CD4-positive, CD25-positive, alpha-beta regulatory T cell (primary cell): Measurements from ENCODE around the gene TNFSF9. TPM values are rescaled to one million over a fixed set of nuclear protein-coding genes. Genes with fewer than 3 reads are reported as not detected.

Experiments used
- polyA plus RNA-seq, 4 donors: library from polyadenylated mRNA; unstranded; fragments of 300-500 nt; fragmentation: Illumina TruSeq; gene quantifications; one replicate each; pipeline ENCODE4 v1.2.3, GENCODE V29; 2021
- total RNA-seq: library from RNA; stranded (reverse); gene quantifications from one replicate; pipeline ENCODE4 v1.2.3, GENCODE V29; 2022

The TNFSF9 gene
- total and polyA plus RNA-seq, 5 donors from 2014 or later = 0.38 to 4.5 (median 0.52) TPM

Other genes with a start within 250 kb of the TNFSF9 start
- 0.54 TPM for gene ACER1, start 197.4 kb upstream of the TNFSF9 start, total RNA-seq
- gene ACER1, start 197.4 kb upstream of the TNFSF9 start, polyA plus RNA-seq = 1 to 10 TPM in 2 of 4 donors, under 1 TPM in 2; 0.57 to 3.4 (median 1.3) TPM
- gene CLPP, start 169.5 kb upstream of the TNFSF9 start, total RNA-seq = 75.1 TPM
- gene CLPP, start 169.5 kb upstream of the TNFSF9 start, polyA plus RNA-seq = 100 to 1,000 TPM; 144 to 209 (median 189) TPM
- gene ALKBH7, start 158.2 kb upstream of the TNFSF9 start, total RNA-seq = 47.4 TPM
- 100 to 1,000 TPM in 1 of 4 donors, 10 to 100 TPM in 3; 89.1 to 102 (median 94.4) TPM for gene ALKBH7, start 158.2 kb upstream of the TNFSF9 start, polyA plus RNA-seq
- 1.0 TPM for gene PSPN, start 155.1 kb upstream of the TNFSF9 start, total RNA-seq
- gene PSPN, start 155.1 kb upstream of the TNFSF9 start, polyA plus RNA-seq = under 1 TPM; 0.41 to 0.90 (median 0.65) TPM
- 53.4 TPM for gene GTF2F1, start 137.9 kb upstream of the TNFSF9 start, total RNA-seq
- 10 to 100 TPM; 16.0 to 19.7 (median 17.5) TPM for gene GTF2F1, start 137.9 kb upstream of the TNFSF9 start, polyA plus RNA-seq
- gene KHSRP, start 106.2 kb upstream of the TNFSF9 start, total RNA-seq = 156 TPM
- gene KHSRP, start 106.2 kb upstream of the TNFSF9 start, polyA plus RNA-seq = 10 to 100 TPM in 3 of 4 donors, 1 to 10 TPM in 1; 9.1 to 20.3 (median 11.4) TPM
- 0.42 TPM for gene SLC25A41, start 97.3 kb upstream of the TNFSF9 start, total RNA-seq
- under 1 TPM in 1 of 4 donors, not detected in 3; 0.24 TPM for gene SLC25A41, start 97.3 kb upstream of the TNFSF9 start, polyA plus RNA-seq
- 10.9 TPM for gene SLC25A23, start 71.2 kb upstream of the TNFSF9 start, total RNA-seq
- 10 to 100 TPM in 2 of 4 donors, 1 to 10 TPM in 2; 6.6 to 14.7 (median 11.1) TPM for gene SLC25A23, start 71.2 kb upstream of the TNFSF9 start, polyA plus RNA-seq
- 1.6 TPM for gene CRB3, start 66.8 kb upstream of the TNFSF9 start, total RNA-seq
- gene CRB3, start 66.8 kb upstream of the TNFSF9 start, polyA plus RNA-seq = 1 to 10 TPM; 2.6 to 5.8 (median 3.7) TPM
- gene DENND1C, start 49.2 kb upstream of the TNFSF9 start, total RNA-seq = 125 TPM
- gene DENND1C, start 49.2 kb upstream of the TNFSF9 start, polyA plus RNA-seq = 10 to 100 TPM; 36.9 to 42.4 (median 41.4) TPM
- 1.3 TPM for gene TUBB4A, start 28.7 kb upstream of the TNFSF9 start, total RNA-seq
- 1 to 10 TPM in 1 of 4 donors, under 1 TPM in 1, not detected in 2; 0.36 to 1.0 TPM for gene TUBB4A, start 28.7 kb upstream of the TNFSF9 start, polyA plus RNA-seq
- 24.3 TPM for gene CD70, start 60.1 kb downstream of the TNFSF9 start, total RNA-seq
- gene CD70, start 60.1 kb downstream of the TNFSF9 start, polyA plus RNA-seq = 10 to 100 TPM; 10.0 to 27.2 (median 17.7) TPM
- 8.4 TPM for gene TNFSF14, start 139.1 kb downstream of the TNFSF9 start, total RNA-seq
- gene TNFSF14, start 139.1 kb downstream of the TNFSF9 start, polyA plus RNA-seq = 1 to 10 TPM; 2.6 to 8.9 (median 5.4) TPM
- not detected for gene C3, start 189.6 kb downstream of the TNFSF9 start, total RNA-seq
- not detected for gene C3, start 189.6 kb downstream of the TNFSF9 start, polyA plus RNA-seq
- gene GPR108, start 206.6 kb downstream of the TNFSF9 start, total RNA-seq = 60.7 TPM
- 10 to 100 TPM; 82.9 to 98.8 (median 87.4) TPM for gene GPR108, start 206.6 kb downstream of the TNFSF9 start, polyA plus RNA-seq
- gene TRIP10, start 208.7 kb downstream of the TNFSF9 start, total RNA-seq = 2.6 TPM
- under 1 TPM in 3 of 4 donors, not detected in 1; 0.37 to 0.51 (median 0.38) TPM for gene TRIP10, start 208.7 kb downstream of the TNFSF9 start, polyA plus RNA-seq
- gene SH2D3A, start 236.4 kb downstream of the TNFSF9 start, total RNA-seq = 46.2 TPM
- gene SH2D3A, start 236.4 kb downstream of the TNFSF9 start, polyA plus RNA-seq = 10 to 100 TPM; 19.5 to 26.5 (median 22.1) TPM
- gene VAV1, start 241.7 kb downstream of the TNFSF9 start, total RNA-seq = 117 TPM
- 10 to 100 TPM; 14.8 to 24.2 (median 21.8) TPM for gene VAV1, start 241.7 kb downstream of the TNFSF9 start, polyA plus RNA-seq